Occipital lobe (tissue), 2 donors: Measurements from ENCODE around the gene NEDD4. TPM values are rescaled to one million over a fixed set of nuclear protein-coding genes. Genes with fewer than 3 reads are reported as not detected.
"Not testable (repeated sequence)": the region's sequence is repeated elsewhere in the genome, so short reads cannot be mapped to it uniquely, and the experiment has no call there.

Experiments
- DNase-seq: peaks from one replicate; lab custom pipeline; 2025; lab: John Stamatoyannopoulos, UW
- total RNA-seq: library from RNA; depleted of rRNA; stranded (reverse); fragments of >200 nt; gene quantifications from one replicate; pipeline ENCODE4 v1.2.3, GENCODE V29; 2014

The NEDD4 gene
- total RNA-seq, 1 donor from 2014 or later, result 7.2 TPM

DNA sequence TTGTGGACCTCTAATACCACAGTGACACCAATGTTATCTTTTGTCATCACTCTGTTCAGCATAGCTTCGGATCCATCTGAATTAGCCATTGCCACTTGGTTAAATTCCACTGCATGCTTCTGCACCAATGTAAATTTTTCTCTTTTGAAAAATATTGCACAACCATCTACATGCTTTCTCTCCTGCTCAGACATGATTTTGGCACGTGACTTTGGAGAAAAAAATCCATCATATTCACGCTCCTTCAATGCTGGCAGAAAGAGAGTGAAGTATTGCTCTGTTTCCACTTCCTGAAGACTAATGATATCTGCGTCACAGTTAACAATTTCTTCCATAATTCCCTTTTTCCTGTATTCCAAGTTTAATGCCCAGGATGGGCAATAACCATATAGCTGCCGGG is 13.0 kb upstream of the NEDD4 start:
- DNase-seq, result not testable (repeated sequence)

DNA sequence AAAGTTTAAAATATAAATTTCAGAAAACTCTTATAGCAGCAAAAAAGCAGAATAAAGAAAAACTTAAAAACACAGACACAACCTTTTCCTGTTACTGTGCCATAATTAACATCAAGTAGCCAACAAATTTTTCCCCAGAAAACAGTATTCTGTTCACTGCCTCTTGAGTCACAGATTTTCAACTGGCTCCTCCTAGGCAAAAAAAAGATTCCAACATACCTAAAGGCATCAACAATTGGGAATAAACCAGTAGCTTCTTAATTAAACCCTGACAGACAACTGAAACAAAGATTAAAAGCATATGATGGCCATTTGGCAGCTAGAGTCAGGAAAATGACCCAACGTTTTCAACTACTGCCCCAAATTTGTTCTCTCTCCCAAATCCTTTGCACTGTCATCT is 10.9 kb upstream of the NEDD4 start:
- DNase-seq, result not testable (repeated sequence)

DNA sequence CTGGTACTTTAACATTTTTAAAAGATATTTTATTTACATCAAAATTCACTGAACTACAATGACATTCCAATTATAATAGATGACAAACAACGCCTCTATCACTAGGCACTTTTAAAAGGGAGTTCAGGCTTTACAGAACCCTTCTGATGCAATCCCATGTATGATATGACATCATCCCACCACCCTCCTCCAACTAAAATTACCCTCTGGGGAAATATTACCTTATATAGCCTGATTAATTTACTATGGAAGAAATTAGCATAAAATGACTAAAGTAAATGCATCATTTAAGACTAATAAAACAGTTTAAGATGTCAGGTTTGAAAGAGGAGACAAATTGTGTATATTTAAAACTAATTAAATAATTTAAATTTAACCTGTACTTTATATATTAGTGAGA is 10.4 kb upstream of the NEDD4 start:
- not testable (repeated sequence) for DNase-seq

DNA sequence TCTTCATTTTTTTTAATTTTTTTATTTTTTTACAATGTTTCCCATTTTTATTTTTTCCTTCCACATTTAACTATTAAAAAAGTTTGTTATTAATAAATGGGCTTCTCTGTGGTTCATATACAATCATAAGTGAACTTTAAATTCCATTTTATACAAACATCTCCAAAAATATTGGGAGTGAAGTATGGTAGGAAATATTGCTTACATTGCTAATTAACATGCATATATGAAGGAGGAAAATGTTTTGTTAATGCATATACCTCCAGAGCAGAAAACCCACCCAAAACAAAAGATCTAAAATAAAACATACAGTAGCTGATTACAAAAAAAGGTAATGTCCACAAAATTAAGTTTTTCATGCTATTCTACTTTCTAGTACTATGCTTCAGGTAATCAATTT is 9.9 kb upstream of the NEDD4 start:
- DNase-seq, result not testable (repeated sequence)

DNA sequence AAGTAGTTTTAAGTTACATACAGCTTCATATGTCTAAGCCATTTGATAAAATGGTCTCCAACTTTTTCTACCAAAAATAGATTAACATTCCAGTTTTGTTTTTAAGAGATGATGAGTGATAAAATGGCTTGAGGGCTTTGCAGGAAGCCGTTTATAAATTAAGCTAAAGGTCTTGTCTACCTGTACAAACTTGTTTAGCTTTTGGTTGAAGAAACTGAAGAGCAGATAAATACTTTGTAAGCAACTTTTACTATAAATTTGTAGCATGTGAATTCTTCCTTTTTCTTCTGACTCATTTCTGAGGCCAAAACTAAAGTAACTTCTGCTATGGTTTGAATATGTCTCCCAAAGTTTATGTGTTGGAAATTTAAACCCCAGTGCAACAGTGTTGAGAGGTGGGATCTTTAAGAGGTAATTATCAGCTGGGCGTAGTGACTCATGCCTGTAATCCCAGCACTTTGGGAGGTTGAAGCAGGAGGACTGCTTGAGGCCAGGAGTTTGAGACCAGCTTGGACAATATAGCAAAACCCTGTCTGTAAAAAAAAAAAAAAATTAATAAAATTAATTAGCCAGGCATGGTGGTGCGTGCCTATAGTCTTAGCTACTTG is 8.2 kb upstream of the NEDD4 start:
- no peak for DNase-seq

DNA sequence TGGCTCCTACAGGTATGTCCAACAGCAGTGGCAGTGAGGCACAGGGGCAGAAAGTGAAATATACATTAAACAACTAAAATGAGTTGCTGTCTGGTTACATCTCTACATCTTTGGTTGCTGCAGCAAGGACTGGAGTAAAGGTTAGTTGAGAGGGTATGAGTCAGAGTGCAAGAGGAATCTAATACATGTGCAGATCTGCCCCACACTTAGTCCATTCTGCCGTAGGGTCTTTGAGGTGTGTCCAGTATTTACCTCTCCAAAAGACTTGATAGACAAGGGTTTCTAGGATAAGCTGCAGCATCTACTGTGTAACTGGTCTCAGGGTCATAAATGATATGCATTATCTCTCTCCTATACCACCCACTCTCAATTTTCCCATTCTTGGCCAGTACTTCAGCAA is 6.2 kb upstream of the NEDD4 start:
- DNase-seq, result no peak

DNA sequence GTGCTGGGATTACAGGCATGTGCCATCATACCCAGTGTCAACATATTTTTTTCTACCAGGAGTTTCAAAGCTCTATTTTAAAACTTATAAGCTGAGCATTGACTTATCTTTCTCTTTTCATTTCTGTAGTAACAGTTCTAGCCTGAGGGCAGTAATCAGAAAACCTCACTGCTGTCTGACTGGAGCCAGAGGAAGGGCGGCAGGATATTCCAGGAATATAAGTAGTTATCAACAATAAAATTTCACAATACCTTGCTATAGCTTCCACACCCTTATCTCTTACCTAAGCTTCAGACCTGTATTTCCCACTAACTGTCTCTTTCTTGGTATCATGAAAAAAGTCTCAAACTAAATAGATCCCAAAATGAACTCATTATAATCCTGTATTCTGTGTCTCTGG is 5.1 kb upstream of the NEDD4 start:
- no peak for DNase-seq

DNA sequence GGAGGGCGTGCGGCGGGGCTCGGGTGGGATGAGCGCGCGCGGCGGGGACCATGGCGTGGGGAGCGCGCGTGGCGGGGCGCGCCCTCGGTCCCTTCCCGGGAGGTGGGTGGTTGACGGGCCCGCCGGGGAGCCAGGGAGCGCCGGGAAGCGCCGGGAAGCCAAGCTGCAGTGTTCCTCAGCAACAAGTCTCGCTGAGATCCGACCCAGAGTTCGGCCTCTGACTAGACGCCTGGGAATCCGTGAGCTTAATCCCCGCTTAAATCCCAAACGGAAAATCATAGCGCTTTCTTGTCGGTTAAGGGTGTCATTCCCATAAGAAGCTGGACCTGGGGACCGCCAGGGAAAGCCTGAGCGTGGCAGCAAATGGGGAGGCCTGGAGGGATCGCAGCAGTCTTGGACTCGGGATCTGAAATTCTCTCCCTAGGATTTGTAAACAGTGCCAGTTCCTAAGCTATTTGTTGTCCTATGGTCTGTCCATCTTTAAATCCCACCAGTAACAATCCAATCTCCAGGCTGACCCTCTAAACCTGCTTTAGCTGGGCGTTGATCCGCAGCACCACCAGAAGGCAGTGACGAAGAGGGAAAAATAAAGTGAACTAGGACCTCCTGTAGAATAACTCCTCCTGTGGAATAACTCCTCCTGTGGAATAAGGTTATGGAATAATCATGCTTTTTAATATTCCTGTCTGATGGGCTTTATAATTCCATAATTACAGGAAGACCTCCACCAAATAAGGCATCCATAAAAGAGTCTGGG is 570 bp upstream of the NEDD4 start:
- DNase-seq, result peak; percentile 35

DNA sequence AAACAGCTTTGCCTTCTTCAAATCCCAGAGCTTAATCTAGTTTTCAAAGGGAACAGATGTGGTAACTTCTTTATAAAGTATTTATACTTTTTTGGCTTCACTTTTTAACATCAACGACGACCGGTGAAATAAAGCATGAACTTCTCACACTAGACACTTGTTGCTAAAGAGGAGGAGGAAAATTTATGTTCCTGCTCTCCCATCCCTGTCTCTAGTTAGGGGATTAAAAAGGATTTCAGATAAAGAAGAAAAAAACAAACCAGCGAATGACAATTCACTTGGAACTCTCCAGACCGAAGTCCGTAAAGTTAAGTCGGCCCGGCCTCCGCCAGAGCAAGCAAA is 672 bp downstream of the NEDD4 start:
- DNase-seq, result no peak

DNA sequence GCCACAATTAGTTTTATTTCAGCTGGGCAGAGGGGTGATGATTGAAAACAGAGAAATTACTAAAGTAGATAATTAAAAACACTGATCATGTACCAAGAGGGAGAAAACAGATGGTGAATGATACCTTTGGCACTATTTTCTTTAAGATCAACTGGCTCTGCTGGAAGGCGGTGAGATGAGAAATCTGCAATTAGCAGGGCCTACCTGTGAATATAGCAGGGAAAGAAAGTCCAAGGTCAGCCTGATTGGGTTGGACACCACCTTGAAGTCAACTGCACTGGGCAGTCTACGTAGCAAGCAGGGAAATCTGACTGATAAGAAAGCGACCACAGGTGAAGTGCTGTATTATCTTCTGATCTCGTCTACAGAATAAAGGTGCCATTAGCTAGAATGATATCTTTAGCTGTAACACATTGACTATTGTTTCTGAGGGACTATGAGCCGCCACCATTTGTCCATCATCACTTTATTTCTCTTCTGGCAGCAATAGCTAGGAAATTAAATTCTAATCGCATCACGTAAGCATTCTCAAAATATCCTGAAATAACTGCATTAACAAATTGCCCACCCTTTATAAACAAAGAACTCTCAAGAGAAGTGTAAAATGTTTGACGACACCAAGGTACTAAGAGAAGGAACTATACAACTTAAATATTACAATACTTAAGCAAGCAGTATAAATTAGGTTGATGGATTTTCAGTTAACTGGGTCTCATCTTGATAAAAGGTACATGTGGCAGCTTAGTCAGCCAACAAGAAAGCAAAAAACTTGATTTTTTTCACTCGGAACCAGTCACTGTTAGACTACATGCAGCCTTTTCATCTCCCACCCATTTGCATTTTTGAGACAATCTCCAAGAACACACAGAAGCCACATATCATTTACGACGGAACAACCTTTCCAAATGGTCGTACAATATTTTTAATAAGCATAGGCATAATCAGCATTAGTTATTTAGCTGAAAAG is 1.3 kb downstream of the NEDD4 start:
- DNase-seq, result no peak

DNA sequence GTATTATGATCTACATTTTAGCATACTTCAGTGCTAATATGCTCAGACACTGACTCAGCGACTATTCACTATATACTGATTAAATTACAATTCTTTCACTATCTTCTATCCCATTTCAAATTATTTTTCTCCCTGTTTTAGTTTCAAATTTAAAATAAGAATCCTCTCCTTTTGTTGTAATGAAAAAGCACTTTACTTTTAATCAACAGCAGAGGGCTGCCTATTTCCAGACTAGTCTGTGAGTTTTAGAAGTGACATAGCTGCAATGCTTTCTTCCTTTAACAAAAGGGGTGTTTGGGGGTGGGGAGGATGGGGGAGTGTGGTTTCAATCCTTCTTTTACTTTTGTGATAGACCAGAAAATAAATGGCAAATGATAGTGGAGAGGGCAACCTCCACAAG is 2.4 kb downstream of the NEDD4 start:
- no peak for DNase-seq

DNA sequence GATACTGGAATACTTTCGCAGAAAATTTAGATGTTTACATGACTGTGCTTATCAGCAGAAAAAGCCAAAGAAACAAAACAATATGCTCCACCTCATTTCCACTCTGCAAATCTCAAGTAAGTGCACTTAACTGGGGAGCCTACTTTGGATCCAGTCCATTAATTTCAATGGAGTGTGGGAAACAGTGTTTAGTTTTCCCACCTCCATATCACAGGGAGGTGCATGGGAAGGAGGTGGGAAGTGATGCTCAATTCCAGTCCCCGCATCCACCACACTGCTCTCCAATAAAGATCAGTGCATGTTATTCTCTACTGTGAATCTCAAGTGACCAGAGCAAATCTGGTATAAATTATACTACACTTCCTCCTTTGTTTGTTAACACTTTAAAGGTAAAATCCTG is 2.9 kb downstream of the NEDD4 start:
- no peak for DNase-seq

DNA sequence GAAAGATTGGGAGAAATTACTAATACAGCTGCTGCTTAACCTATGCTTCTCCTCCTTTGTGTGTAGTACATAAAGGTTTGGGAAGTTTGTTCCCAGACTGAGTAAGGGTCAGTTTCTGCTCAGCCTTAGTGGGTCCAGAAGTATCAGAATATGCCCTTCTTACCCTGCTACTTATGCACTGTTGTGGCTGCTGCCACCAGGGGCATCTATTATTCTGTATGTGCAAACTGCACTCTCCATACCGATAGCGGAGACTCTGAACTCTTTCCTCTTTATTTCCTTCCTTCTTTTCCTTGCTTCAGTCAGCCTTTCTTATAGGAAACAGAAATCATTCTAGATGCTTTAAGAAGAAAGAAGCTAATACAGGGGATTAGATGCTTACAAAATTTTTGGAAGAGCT is 4.0 kb downstream of the NEDD4 start:
- no peak for DNase-seq

DNA sequence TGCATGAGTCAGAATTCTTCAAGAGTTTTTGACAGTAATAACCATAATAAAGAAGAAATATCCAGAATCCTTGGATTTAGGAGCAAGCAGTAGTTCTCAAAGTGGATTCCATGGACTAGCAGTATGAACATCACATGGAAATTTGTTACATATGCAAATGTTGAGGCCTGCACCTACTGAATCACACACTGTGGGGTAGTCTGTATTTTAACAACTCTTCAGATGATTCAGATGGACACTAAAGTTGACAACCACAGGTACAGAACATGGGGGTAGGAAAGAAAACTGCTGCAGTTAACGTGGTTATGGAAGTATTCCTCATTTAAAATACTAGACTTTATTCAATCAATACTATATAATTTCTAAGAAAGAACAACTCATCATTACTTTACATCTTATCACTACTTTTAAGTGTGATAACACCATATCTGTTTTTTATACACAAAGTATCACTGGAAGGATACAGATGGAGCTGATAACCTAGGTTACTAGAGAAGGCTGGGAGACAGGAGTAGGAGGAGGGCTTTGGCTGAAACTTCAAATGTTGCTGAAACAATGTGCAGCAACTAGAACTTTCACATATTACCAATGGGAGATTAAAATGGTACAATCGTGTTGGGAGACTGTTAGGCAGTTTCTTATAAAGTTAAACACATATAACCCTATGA is 11.7 kb downstream of the NEDD4 start:
- no peak for DNase-seq

DNA sequence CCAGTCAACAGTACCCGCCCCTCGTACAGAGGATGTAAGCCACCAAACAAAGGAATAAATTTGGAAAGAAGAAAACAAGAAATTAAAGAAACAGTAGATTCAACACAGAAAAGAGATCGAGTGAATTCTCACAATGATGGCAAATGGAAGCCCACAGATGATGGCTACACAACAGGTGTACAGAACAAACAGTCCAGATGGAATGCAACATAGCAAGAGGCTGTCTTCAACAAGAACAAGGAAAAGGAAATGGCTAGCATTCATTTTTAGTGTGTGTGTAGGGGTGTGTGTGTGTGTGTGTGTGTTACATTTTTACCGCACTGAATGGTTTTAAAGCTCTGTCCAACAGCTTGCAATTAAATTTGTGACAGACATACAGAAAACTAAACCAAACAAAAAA is 12.9 kb downstream of the NEDD4 start:
- no peak for DNase-seq

DNA sequence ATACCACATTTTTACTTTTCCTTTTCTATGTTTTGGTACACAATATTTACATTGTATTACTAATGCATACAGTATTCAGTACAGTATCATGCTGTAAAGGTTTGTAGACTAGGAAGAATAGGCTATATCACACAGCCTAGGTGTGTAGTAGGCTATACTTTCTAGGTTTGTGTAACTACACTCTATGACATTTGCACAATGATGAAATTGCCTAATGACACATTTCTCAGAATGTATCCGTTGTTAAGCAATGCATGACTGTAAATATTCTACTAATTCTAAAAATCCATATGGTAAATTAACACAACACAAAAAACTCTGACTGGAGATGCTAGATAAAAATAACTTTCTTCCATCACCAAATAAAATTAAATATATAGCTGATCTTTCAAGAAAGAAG is 16.2 kb downstream of the NEDD4 start:
- DNase-seq, result no peak

DNA sequence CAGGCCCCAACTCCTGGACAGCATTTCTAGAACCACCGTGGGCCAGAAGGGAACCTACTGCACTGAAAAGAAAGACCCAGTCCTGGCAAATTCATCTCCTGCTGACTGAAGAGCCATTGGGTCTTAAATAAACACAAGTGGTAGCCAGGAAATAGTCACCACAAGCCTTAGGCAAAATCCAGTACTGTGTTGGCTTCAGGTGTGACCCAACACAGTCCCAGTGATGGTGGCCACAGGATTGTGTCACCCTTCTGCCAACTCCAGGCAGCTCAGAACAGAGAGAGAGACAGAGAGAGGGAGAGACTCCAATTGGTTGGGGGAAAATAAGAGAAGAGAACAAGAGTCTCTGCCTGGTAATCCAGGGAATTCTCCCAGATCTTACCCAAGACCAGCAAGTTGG is 23.1 kb downstream of the NEDD4 start:
- DNase-seq, result no peak

DNA sequence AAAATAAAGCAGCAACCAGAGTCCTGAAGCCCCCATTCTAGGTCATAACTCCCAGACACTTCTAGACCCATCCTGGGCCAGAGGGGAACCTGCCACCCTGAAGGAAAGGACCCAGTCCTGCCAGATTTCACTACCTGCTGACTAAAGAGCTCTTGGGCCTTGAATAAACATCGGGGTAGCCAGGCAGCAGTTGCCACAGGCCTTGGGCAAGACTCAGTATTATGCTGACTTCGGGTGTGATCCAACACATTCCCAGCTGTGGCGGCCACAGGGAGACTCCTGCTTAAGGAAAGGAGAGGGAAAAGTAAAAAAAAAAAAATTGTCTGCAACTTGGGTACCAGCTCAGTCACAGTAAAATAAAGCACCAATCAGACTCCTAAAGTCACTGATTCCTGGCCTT is 23.8 kb downstream of the NEDD4 start:
- no peak for DNase-seq

DNA sequence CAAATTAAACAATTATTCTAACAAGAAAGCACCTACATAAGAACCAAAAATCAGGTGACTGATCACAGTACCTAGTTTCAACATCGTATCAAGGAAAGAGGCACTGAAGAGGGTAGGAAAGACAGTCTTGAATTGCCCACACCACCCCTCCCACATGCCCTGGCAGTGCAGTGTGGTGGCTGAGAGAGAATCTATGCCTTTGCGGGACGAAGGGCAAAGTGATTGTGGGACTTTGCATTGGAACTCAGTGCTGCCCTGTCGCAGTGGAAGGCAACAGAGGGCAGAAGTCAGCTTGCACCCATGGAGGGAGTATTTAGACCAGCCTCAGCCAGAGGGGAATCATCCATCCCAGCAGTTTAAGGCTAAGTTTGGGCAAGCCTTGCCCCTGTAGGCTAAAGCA is 24.5 kb downstream of the NEDD4 start:
- no peak for DNase-seq

DNA sequence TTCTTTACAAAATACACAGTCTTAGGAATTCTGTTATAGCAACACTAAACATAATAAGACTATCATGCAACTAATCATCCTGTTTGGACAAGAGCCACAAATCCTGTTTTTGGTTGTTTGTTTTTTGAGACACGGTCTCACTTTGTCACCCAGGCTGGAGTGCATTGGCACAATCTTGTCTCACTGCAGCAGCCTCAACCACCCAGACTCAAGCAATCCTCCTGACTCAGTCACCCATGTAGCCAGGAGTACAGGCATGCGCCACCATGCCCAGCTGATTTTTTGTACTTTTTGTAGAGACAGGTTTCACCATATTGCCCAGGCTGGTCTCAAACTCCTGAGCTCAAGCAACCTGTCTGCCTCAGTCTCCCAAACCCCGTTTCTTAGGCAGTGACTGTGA is 28.3 kb downstream of the NEDD4 start:
- DNase-seq, result no peak

DNA sequence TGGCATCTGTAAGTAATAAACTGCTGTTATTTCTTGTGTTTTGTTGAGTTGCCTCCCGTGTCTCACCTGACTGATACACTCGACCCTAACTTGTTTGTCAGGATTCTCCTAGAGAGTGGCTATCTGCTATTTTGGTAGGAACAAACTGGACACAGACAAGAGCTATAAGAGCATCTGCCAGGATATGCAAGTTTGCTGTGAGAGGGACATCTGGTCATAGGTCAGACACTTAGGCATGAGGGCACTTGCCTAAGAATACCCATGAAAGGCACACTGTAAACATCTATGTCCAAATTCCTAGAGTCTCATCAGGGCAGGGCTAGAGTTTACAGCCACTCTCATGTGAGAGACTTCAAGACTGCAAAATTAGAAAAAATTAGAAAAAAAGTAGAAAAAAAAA is 32.5 kb downstream of the NEDD4 start:
- DNase-seq, result no peak
